Measurements from ENCODE around the gene HRG.

GRCh38 chr3:186636536-186636935 is 29.3 kb upstream of the HRG start:
- TF ChIP-seq CTCF (conservative IDR thresholded peaks at IDR 0.05): no peak
- TF ChIP-seq EZH2 (IDR thresholded peaks at IDR 0.05; ENCODE audit: low read depth): no peak

Data from PC-9 (cell line).